Neural cell (in vitro differentiated cells): ENCODE data around the gene TAC4. TPM values are rescaled to one million over a fixed set of nuclear protein-coding genes. Genes with fewer than 3 reads are reported as not detected.

Experiments used
- H2AFZ ChIP-seq: fragments of 200-600, 300-800 bp; sonication (generic), shearing (Covaris generic); 2 replicates; pipeline ENCODE4 v1.6.0; 2014; ENCODE audit warnings: low read depth, mild to moderate bottlenecking, antibody characterized with exemption, low read length, moderate library complexity
- H3F3A ChIP-seq: fragments of 200-600 bp; shearing (Covaris generic); 2 replicates; pipeline ENCODE4 v1.6.1; 2016; ENCODE audit warnings: mild to moderate bottlenecking, moderate library complexity, mixed read lengths, antibody characterized with exemption, low read length; ENCODE audit not compliant: insufficient read depth, poor library complexity, severe bottlenecking
- H3K27ac ChIP-seq: fragments of 200-600, 300-800 bp; sonication (generic), shearing (Covaris generic); 2 replicates; pipeline ENCODE4 v1.5.1; 2014; ENCODE audit warnings: mild to moderate bottlenecking, low read length, moderate library complexity
- H3K27me3 ChIP-seq: fragments of 300-800, 200-600 bp; sonication (generic), shearing (Covaris generic); 2 replicates; pipeline ENCODE4 v1.6.0; 2014; ENCODE audit warnings: mild to moderate bottlenecking, low read depth, low read length, moderate library complexity; ENCODE audit not compliant: insufficient read depth
- H3K36me3 ChIP-seq: fragments of 300-800, 200-600 bp; sonication (generic), shearing (Covaris generic); 2 replicates; pipeline ENCODE4 v1.5.1; 2014; ENCODE audit warnings: mild to moderate bottlenecking, antibody characterized with exemption, low read length, moderate library complexity; ENCODE audit not compliant: insufficient read depth
- H3K4me2 ChIP-seq: fragments of 300-800, 200-600 bp; sonication (generic), shearing (Covaris generic); 2 replicates; pipeline ENCODE4 v1.6.0; 2014; ENCODE audit warnings: mild to moderate bottlenecking, low read length
- H3K4me3 ChIP-seq: fragments of 300-800, 200-600 bp; sonication (generic), shearing (Covaris generic); 2 replicates; pipeline ENCODE4 v1.5.1; 2014; ENCODE audit warnings: mild to moderate bottlenecking, low read length, moderate library complexity
- H3K79me2 ChIP-seq: fragments of 200-600 bp; shearing (Covaris generic); replicated peaks from 2 replicates; pipeline ENCODE4 v1.6.0; 2014; ENCODE audit warnings: mild to moderate bottlenecking, low read length, moderate library complexity; ENCODE audit not compliant: insufficient read depth
- H3K9ac ChIP-seq: fragments of 300-800, 200-600 bp; sonication (generic), shearing (Covaris generic); 2 replicates; pipeline ENCODE4 v1.6.1; 2016; ENCODE audit warnings: mild to moderate bottlenecking, low read length, mixed read lengths
- H3K9me2 ChIP-seq: fragments of 200-600 bp; shearing (Covaris generic); 2 replicates; pipeline ENCODE4 v1.6.1; 2016; ENCODE audit warnings: mild to moderate bottlenecking, low read length, mixed read lengths; ENCODE audit not compliant: insufficient read depth
- H3K9me3 ChIP-seq: fragments of 200-600, 300-800 bp; sonication (generic), shearing (Covaris generic); 2 replicates; pipeline ENCODE4 v1.6.1; 2016; ENCODE audit warnings: mild to moderate bottlenecking, mixed run types, low read length, moderate library complexity, mixed read lengths
- H4K20me1 ChIP-seq: fragments of 200-600 bp; shearing (Covaris generic); 2 replicates; pipeline ENCODE4 v1.6.1; 2016; ENCODE audit warnings: mild to moderate bottlenecking, mixed run types; ENCODE audit not compliant: insufficient read depth
- EP300 ChIP-seq: fragments of 450-650 bp; conservative IDR thresholded peaks from 2 replicates; pipeline ENCODE4 v1.6.1; 2014; ENCODE audit warnings: antibody characterized with exemption, mild to moderate bottlenecking, moderate library complexity; ENCODE audit not compliant: poor library complexity, severe bottlenecking
- EZH2 ChIP-seq: fragments of 200-600, 300-800 bp; shearing (Covaris generic), sonication (generic); IDR thresholded peaks from 2 replicates; pipeline ENCODE4 v1.6.1; 2014; ENCODE audit warnings: antibody characterized with exemption, low read length, borderline replicate concordance, mild to moderate bottlenecking; ENCODE audit not compliant: insufficient read depth, poor library complexity, severe bottlenecking
- MXI1 ChIP-seq: fragments of 450-650 bp; conservative IDR thresholded peaks from 2 replicates; pipeline ENCODE4 v1.6.1; 2014; ENCODE audit warnings: antibody characterized with exemption, mild to moderate bottlenecking; ENCODE audit not compliant: poor library complexity, severe bottlenecking
- POLR2AphosphoS5 ChIP-seq: IDR thresholded peaks from 2 replicates; pipeline ENCODE4 v1.6.1; 2012
- RAD21 ChIP-seq: fragments of 450-650 bp; conservative IDR thresholded peaks from 2 replicates; pipeline ENCODE4 v1.6.1; 2014; ENCODE audit warnings: antibody characterized with exemption, mild to moderate bottlenecking, moderate library complexity
- SMC3 ChIP-seq: fragments of 450-650 bp; conservative IDR thresholded peaks from 2 replicates; pipeline ENCODE4 v1.6.1; 2014; ENCODE audit warnings: antibody characterized with exemption, mild to moderate bottlenecking, moderate library complexity; ENCODE audit not compliant: poor library complexity
- TAF1 ChIP-seq: IDR thresholded peaks from 2 replicates; pipeline ENCODE4 v1.6.1; 2012; ENCODE audit warnings: low read depth
- polyA plus RNA-seq: library from polyadenylated mRNA; depleted of rRNA; stranded (reverse); fragments of >200 nt; gene quantifications from 2 replicates; pipeline ENCODE4 v1.2.3, GENCODE V29; 2014
- TF ChIP-seq, protein P1 (sequence below): IDR thresholded peaks from 2 replicates; pipeline ENCODE4 v1.6.1; 2012; ENCODE audit warnings: borderline replicate concordance
- TF ChIP-seq, protein P2 (sequence below): fragments of 450-650 bp; IDR thresholded peaks from 2 replicates; pipeline ENCODE4 v1.5.1; 2014; ENCODE audit warnings: antibody characterized with exemption, mild to moderate bottlenecking, moderate library complexity; ENCODE audit not compliant: poor library complexity, severe bottlenecking

TAC4 gene
- polyA plus RNA-seq, 1 donor from 2014 or later: not detected

DNA sequence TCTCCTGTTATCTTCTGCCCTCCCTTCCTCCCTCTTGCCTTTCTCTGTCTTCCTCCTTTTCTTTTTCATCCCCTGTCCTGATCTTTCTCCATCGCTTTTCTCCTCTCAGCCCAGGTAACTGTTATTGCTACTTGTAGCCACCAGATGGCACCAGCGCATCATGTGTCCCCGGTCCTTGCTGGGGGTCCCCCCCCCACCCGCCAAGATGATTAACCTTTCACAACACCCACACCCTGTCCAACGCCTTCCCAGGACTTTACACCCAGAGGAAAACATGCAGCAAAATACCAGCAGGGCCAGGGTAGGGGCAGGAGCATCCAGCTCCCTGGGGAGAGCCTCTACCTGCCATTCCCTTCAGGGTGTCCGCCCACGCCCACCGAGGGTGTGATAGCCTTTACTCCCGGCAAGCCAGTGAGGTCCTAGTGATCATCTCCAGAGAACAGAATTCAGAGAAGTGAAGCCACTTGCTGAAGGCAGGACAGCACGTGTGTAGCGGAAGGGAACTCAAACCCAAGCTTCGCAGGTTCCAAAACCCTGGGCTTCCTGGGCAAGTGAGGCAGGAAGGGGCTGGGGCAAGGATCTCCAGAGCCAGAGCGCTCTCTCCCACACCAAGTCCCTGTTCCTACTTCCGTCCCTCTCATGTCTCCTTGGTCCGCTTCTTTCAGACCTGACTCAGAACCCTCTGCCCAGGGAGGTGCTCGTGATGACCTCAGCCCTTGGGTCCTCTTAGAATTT is 13.4 kb upstream of the TAC4 start:
- H3K36me3 ChIP-seq: no peaks in the 10 kb centered on the region
- H3K4me2 ChIP-seq: no peak overlapping the region
- no peaks in the 10 kb centered on the region for H3K9me2 ChIP-seq
- TF ChIP-seq, protein P1, sequence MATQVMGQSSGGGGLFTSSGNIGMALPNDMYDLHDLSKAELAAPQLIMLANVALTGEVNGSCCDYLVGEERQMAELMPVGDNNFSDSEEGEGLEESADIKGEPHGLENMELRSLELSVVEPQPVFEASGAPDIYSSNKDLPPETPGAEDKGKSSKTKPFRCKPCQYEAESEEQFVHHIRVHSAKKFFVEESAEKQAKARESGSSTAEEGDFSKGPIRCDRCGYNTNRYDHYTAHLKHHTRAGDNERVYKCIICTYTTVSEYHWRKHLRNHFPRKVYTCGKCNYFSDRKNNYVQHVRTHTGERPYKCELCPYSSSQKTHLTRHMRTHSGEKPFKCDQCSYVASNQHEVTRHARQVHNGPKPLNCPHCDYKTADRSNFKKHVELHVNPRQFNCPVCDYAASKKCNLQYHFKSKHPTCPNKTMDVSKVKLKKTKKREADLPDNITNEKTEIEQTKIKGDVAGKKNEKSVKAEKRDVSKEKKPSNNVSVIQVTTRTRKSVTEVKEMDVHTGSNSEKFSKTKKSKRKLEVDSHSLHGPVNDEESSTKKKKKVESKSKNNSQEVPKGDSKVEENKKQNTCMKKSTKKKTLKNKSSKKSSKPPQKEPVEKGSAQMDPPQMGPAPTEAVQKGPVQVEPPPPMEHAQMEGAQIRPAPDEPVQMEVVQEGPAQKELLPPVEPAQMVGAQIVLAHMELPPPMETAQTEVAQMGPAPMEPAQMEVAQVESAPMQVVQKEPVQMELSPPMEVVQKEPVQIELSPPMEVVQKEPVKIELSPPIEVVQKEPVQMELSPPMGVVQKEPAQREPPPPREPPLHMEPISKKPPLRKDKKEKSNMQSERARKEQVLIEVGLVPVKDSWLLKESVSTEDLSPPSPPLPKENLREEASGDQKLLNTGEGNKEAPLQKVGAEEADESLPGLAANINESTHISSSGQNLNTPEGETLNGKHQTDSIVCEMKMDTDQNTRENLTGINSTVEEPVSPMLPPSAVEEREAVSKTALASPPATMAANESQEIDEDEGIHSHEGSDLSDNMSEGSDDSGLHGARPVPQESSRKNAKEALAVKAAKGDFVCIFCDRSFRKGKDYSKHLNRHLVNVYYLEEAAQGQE: no peak
- TF ChIP-seq RAD21: peak; percentile 96
- peak; percentile 27 for TF ChIP-seq MXI1
- TF ChIP-seq, protein P2, sequence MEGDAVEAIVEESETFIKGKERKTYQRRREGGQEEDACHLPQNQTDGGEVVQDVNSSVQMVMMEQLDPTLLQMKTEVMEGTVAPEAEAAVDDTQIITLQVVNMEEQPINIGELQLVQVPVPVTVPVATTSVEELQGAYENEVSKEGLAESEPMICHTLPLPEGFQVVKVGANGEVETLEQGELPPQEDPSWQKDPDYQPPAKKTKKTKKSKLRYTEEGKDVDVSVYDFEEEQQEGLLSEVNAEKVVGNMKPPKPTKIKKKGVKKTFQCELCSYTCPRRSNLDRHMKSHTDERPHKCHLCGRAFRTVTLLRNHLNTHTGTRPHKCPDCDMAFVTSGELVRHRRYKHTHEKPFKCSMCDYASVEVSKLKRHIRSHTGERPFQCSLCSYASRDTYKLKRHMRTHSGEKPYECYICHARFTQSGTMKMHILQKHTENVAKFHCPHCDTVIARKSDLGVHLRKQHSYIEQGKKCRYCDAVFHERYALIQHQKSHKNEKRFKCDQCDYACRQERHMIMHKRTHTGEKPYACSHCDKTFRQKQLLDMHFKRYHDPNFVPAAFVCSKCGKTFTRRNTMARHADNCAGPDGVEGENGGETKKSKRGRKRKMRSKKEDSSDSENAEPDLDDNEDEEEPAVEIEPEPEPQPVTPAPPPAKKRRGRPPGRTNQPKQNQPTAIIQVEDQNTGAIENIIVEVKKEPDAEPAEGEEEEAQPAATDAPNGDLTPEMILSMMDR: peak; percentile 95
- TF ChIP-seq SMC3: peak; percentile 99
- no peak overlapping the region for H2AFZ ChIP-seq
- no peaks in the 10 kb centered on the region for H3K9me3 ChIP-seq
- H3F3A ChIP-seq: no peaks in the 10 kb centered on the region
- no peak overlapping the region for H3K9ac ChIP-seq
- H4K20me1 ChIP-seq: no peaks in the 10 kb centered on the region
- no peaks in the 10 kb centered on the region for H3K27me3 ChIP-seq
- no peak overlapping the region for H3K27ac ChIP-seq
- no peaks in the 10 kb centered on the region for H3K79me2 ChIP-seq
- no peak overlapping the region for H3K4me3 ChIP-seq

DNA sequence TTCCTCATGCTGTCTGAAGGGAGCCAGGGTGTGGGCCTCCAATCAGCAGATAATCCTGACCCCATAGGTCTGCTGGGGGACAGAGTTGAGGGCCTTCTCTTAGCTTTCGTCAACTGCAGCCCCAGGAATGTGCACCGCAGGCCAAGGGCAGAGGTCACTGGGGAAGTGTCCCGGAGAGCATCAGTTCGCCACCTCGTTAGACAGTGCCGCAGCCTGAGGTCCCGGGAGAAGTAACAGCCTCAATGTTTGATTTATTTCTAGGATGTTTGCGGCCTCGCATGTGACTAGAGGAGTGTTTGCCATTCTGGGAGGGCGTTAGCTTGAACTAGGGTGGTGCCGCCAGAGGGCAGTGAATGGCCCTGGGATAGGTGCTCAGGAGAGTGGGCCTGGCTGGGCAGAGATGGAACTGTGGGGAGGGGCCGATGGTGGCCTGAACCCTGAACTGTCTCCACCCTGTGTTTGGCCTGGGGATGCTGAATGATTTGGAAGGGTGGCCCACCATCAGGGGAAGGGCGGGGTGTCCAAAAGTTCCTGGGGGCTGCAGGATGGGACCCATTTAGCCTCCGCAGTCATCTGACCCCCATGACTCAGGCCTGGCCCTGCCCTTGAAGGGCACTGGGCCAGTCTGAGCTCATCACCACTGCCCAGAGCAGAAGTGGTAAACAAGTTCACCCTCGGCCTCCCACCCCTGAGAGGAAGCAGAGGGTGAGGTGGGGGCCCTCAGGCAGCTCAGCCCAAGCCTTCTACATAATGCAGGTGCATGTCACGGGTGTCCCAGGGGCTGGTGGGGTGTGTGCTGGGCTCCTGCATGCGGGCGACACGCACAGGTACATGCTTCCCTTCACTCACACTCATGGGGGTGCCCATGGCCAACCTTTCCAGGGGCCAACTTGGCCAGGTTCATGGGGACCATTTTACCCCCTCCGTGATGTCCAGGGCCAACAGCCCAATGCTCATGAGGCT is 12.4 kb upstream of the TAC4 start:
- Histone ChIP-seq H4K20me1 (no peaks in the 10 kb centered on the region), H3F3A (no peaks in the 10 kb centered on the region), H3K9me3 (no peaks in the 10 kb centered on the region), H3K36me3 (no peaks in the 10 kb centered on the region), H3K27me3 (no peaks in the 10 kb centered on the region), H3K9me2 (no peaks in the 10 kb centered on the region), H3K4me3 (no peak overlapping the region), H2AFZ (no peak overlapping the region), H3K9ac (no peak overlapping the region), H3K4me2 (no peak overlapping the region), H3K79me2 (no peaks in the 10 kb centered on the region), H3K27ac (no peak overlapping the region)
- no peak for TF ChIP-seq EZH2
- TF ChIP-seq, protein P2: no peak
- TF ChIP-seq POLR2AphosphoS5: no peak
- TF ChIP-seq, protein P1: no peak
- no peak for TF ChIP-seq RAD21
- TF ChIP-seq SMC3: no peak
- TF ChIP-seq TAF1: no peak
- TF ChIP-seq MXI1: no peak
- TF ChIP-seq EP300: no peak
